Measurements from ENCODE around the gene OR51E1. TPM values are rescaled to one million over a fixed set of nuclear protein-coding genes. Genes with fewer than 3 reads are reported as not detected.

Gene OR51E1
- total RNA-seq, 1 experiment from 2014 or later = not detected

DNA sequence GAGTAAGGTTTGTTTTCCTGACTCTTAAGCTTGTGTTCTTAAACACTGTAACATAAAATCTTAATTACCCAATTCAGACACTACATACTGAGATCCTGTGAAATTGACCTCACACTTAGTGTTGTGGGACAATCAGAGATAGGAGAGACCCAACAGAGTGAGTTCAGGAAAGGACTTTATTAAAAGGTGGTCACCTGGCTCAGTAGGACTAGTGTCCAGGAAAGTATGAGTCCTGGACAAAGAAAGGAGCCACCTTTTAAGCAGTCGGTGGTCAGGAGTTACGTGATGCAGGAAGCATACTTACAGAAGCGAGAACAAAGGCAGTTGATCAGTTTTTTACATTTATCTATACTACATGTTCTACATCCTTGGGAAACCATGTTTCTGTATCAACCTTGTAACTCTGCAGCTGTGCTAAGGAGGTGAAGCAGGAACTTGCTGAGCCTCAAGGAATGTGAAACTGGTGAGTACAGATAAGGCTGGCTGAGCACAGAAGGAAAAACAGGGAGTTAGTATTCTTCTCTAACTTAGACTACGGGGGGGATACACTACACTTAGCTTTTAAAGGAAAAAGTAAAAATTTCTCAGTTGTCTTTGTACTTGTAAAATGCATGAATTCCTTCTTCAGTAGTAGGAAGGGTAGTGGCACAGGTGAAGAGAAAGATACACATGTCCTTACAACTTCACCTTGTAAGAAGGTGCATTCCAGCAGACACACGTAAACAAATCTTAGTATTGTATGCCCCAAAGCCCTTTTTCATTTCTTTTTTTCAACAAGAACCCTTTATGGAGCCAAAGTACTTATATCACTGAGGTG lies 15.1 kb downstream of the OR51E1 start:
- POLR2A ChIA-PET (ENCODE audit: unreplicated experiment) = no interaction called here
- Histone ChIP-seq H3K27ac (no peak overlapping the region), H2AFZ (no peak overlapping the region), H3K9me2 (ENCODE audit: insufficient read depth) (no peaks in the 10 kb centered on the region), H3K36me3 (ENCODE audit: low read depth) (no peaks in the 10 kb centered on the region), H3K9me3 (ENCODE audit: insufficient read depth, low read depth) (no peaks in the 10 kb centered on the region), H3K4me2 (no peak overlapping the region), H3K4me3 (no peak overlapping the region), H3F3A (ENCODE audit: insufficient read depth, low read depth) (no peaks in the 10 kb centered on the region), H4K20me1 (ENCODE audit: insufficient read depth) (no peaks in the 10 kb centered on the region), H3K79me2 (ENCODE audit: low read depth) (no peaks in the 10 kb centered on the region), H3K27me3 (ENCODE audit: insufficient read depth, low read depth) (peaks cover 8% of the 10 kb centered on the region; the same call in 1 of the 2 replicates), H3K4me1 (replicated peaks; ENCODE audit: insufficient read depth) (no peaks in the 10 kb centered on the region)
- no TSS peak for BruUV-seq (replicated peaks)
- CTCF ChIA-PET = no interaction called here
- intact Hi-C loops (cut with micrococcal nuclease; ENCODE audit: unreplicated experiment) = no loop called here
- TF ChIP-seq EZH2 (IDR thresholded peaks at IDR 0.05; ENCODE audit: low read depth) = no peak
- TF ChIP-seq, protein P1, sequence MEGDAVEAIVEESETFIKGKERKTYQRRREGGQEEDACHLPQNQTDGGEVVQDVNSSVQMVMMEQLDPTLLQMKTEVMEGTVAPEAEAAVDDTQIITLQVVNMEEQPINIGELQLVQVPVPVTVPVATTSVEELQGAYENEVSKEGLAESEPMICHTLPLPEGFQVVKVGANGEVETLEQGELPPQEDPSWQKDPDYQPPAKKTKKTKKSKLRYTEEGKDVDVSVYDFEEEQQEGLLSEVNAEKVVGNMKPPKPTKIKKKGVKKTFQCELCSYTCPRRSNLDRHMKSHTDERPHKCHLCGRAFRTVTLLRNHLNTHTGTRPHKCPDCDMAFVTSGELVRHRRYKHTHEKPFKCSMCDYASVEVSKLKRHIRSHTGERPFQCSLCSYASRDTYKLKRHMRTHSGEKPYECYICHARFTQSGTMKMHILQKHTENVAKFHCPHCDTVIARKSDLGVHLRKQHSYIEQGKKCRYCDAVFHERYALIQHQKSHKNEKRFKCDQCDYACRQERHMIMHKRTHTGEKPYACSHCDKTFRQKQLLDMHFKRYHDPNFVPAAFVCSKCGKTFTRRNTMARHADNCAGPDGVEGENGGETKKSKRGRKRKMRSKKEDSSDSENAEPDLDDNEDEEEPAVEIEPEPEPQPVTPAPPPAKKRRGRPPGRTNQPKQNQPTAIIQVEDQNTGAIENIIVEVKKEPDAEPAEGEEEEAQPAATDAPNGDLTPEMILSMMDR (conservative IDR thresholded peaks at IDR 0.05) = no peak
- DNase-seq = no peak

DNA sequence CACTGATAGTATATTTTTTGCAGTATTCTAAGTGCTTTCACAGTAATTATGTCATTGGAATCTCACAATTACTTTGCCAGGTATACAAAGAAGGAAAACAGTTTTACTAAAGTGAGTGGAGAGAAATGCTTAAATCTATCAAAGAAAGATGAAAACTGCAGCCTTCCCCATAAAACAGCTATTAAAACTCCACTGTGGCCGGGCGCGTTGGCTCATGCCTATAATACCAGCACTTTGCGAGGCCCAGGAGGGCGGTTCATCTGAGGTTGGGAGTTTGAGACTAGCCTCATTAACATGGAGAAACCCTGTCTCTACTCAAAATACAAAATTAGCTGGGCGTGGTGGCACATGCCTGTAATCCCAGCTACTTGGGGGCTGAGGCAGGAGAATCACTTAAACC lies 19.1 kb downstream of the OR51E1 start:
- DNase-seq = no peak
- H3K4me3 ChIP-seq = no peak overlapping the region
- H3K79me2 ChIP-seq (ENCODE audit: low read depth) = no peaks in the 10 kb centered on the region
- ChIA-PET POLR2A (ENCODE audit: unreplicated experiment) (no interaction called here), CTCF (no interaction called here)
- H3K4me2 ChIP-seq = no peak overlapping the region
- no peaks in the 10 kb centered on the region for H3K9me2 ChIP-seq (ENCODE audit: insufficient read depth)
- no peaks in the 10 kb centered on the region for H3K36me3 ChIP-seq (ENCODE audit: low read depth)
- TF ChIP-seq EZH2 (IDR thresholded peaks at IDR 0.05; ENCODE audit: low read depth) = no peak
- TF ChIP-seq, protein P1 (conservative IDR thresholded peaks at IDR 0.05) = no peak
- H3K9me3 ChIP-seq (ENCODE audit: insufficient read depth, low read depth) = no peaks in the 10 kb centered on the region
- peaks cover 5% of the 10 kb centered on the region; the same call in 1 of the 2 replicates for H3K27me3 ChIP-seq (ENCODE audit: insufficient read depth, low read depth)
- no peak overlapping the region for H3K27ac ChIP-seq
- no peaks in the 10 kb centered on the region for H4K20me1 ChIP-seq (ENCODE audit: insufficient read depth)
- no peaks in the 10 kb centered on the region for H3K4me1 ChIP-seq (replicated peaks; ENCODE audit: insufficient read depth)
- no peak overlapping the region for H2AFZ ChIP-seq
- no peaks in the 10 kb centered on the region for H3F3A ChIP-seq (ENCODE audit: insufficient read depth, low read depth)
- no TSS peak for BruUV-seq (replicated peaks)
- intact Hi-C loops (cut with micrococcal nuclease; ENCODE audit: unreplicated experiment) = no loop called here

DNA sequence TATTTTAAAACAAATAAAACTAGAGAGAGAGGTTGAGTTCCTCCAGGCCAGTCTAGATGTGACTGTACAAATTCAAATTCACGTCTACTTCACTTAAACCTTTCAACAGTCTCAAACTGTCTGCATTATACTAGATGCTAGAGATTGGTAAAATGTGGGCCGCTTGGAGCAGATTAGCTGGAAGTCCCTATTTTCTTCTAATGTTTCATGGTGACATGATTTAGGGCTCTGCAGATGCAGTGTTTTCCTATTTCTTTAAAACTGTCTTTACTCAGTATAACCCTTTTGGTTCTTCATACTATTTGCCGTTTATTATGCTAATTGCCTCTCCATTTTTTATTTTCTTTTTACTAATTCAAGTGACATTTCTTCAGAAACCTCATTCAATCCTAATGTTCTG lies 20.4 kb downstream of the OR51E1 start:
- Histone ChIP-seq H3K9me2 (ENCODE audit: insufficient read depth) (no peaks in the 10 kb centered on the region), H3K36me3 (ENCODE audit: low read depth) (no peaks in the 10 kb centered on the region), H3K9me3 (ENCODE audit: insufficient read depth, low read depth) (no peaks in the 10 kb centered on the region), H3K4me3 (no peak overlapping the region), H3K79me2 (ENCODE audit: low read depth) (no peaks in the 10 kb centered on the region), H3K27ac (no peak overlapping the region), H2AFZ (no peak overlapping the region), H3K4me1 (replicated peaks; ENCODE audit: insufficient read depth) (no peaks in the 10 kb centered on the region), H4K20me1 (ENCODE audit: insufficient read depth) (no peaks in the 10 kb centered on the region), H3F3A (ENCODE audit: insufficient read depth, low read depth) (no peaks in the 10 kb centered on the region), H3K27me3 (ENCODE audit: insufficient read depth, low read depth) (peaks cover 5% of the 10 kb centered on the region; the same call in 1 of the 2 replicates), H3K4me2 (no peak overlapping the region)
- CTCF ChIA-PET = no interaction called here
- TF ChIP-seq EZH2 (IDR thresholded peaks at IDR 0.05; ENCODE audit: low read depth) = no peak
- TF ChIP-seq, protein P1 (conservative IDR thresholded peaks at IDR 0.05) = no peak
- POLR2A ChIA-PET (ENCODE audit: unreplicated experiment) = no interaction called here
- no peak for DNase-seq
- intact Hi-C loops (cut with micrococcal nuclease; ENCODE audit: unreplicated experiment) = no loop called here
- BruUV-seq (replicated peaks) = no TSS peak
